HCT116 (cell line): ENCODE data around the gene PRPF40A. TPM values are rescaled to one million over a fixed set of nuclear protein-coding genes. Genes with fewer than 3 reads are reported as not detected.

Experiments used
- ATAC-seq: fragments of 200-7000 bp; cut with Tn5 transposase; 2 replicates; pipeline ENCODE4 v1.9.1; 2020; ENCODE audit warnings: mild to moderate bottlenecking, moderate library complexity
- BruUV-seq: library from RNA; stranded (reverse); fragments of 400-500 nt; replicated peaks from 2 replicates; lab custom pipeline; 2021; lab: Mats Ljungman, UMichigan
- CTCF ChIA-PET: fragments of 300-600 bp; sonication (Branson Sonifier 250); formaldehyde crosslinking; loops from one replicate; lab custom pipeline; 2021; ENCODE audit warnings: antibody characterized with exemption; lab: Charles Lee
- POLR2A ChIA-PET: fragments of 300-600, 350-600 bp; sonication (Branson Sonifier 250); formaldehyde crosslinking; loops from one replicate; lab custom pipeline; 2021; ENCODE audit warnings: antibody characterized with exemption; lab: Charles Lee
- RAD21 ChIA-PET, 2 experiments: fragments of 300-600 bp; sonication (Branson Sonifier 250); formaldehyde crosslinking; loops; one replicate each; lab custom pipeline; 2023; ENCODE audit warnings: low total read pairs in 2 of 2; ENCODE audit not compliant: uncharacterized antibody in 2 of 2, unreplicated experiment in 2 of 2, low non-redundant PET in 1 of 2; lab: Charles Lee
- DNase-seq: peaks from one replicate; pipeline ENCODE4 v3.0.0-alpha.2; 2010; ENCODE audit warnings: low read depth, low spot score
- H2AFZ ChIP-seq: fragments of 200-600 bp; shearing (Covaris generic), sonication (generic); 2 replicates; pipeline ENCODE4 v1.6.1; 2017; ENCODE audit warnings: low read depth, mixed run types, mixed read lengths, antibody characterized with exemption, low read length; ENCODE audit not compliant: poor library complexity, severe bottlenecking
- H3K27ac ChIP-seq: 2 replicates; pipeline ENCODE4 v1.5.1; 2012; ENCODE audit warnings: low read depth, low read length
- H3K27me3 ChIP-seq: fragments of 200-600 bp; sonication (generic); 2 replicates; pipeline ENCODE4 v1.6.1; 2016; ENCODE audit warnings: mixed run types, low read length, mixed read lengths; ENCODE audit not compliant: insufficient read depth
- H3K36me3 ChIP-seq, 2 experiments: fragments of 200-500 bp in 1 of 2; fragments of 200-600 bp in 1 of 2; sonication (Bioruptor generic) in 1 of 2; sonication (generic) in 1 of 2; 2 replicates each; pipeline versions ENCODE4 v1.5.1 to v1.6.1; 2014 to 2016; ENCODE audit warnings: low read length in 2 of 2, inconsistent platforms in 1 of 2, mixed read lengths in 1 of 2, mixed run types in 1 of 2; ENCODE audit not compliant: insufficient read depth in 2 of 2, control insufficient read depth in 1 of 2
- H3K4me1 ChIP-seq, 2 experiments: fragments of 200-600 bp in 1 of 2; sonication (generic) in 1 of 2; 2 replicates each; pipeline versions ENCODE4 v1.5.1 to v1.6.1; 2012 to 2017; ENCODE audit warnings: low read length in 2 of 2, inconsistent platforms in 1 of 2, mild to moderate bottlenecking in 1 of 2, mixed read lengths in 1 of 2, mixed run types in 1 of 2, moderate library complexity in 1 of 2; ENCODE audit not compliant: insufficient read depth in 2 of 2, control insufficient read depth in 1 of 2
- H3K4me2 ChIP-seq: fragments of 200-600 bp; sonication (generic); 2 replicates; pipeline ENCODE4 v1.6.1; 2017; ENCODE audit warnings: mixed run types, low read length, mixed read lengths
- H3K4me3 ChIP-seq, 2 experiments: fragments of 200-600 bp in 1 of 2; sonication (generic) in 1 of 2; replicated peaks in 1 of 2; 2 replicates each; pipeline ENCODE4 v1.5.1; 2011 to 2016; ENCODE audit warnings: low read length in 2 of 2, control low read depth in 1 of 2, low read depth in 1 of 2, mild to moderate bottlenecking in 1 of 2, mixed read lengths in 1 of 2, mixed run types in 1 of 2
- H3K79me2 ChIP-seq: fragments of 200-600 bp; sonication (generic); 2 replicates; pipeline ENCODE4 v1.6.1; 2017; ENCODE audit warnings: mild to moderate bottlenecking, mixed run types, low read length, moderate library complexity, mixed read lengths; ENCODE audit not compliant: insufficient read depth
- H3K9ac ChIP-seq: fragments of 200-600 bp; sonication (generic); 2 replicates; pipeline ENCODE4 v1.6.1; 2016; ENCODE audit warnings: low read length, mixed read lengths
- H3K9me2 ChIP-seq: fragments of 200-600 bp; sonication (generic), shearing (Covaris generic); 2 replicates; pipeline ENCODE4 v1.6.1; 2017; ENCODE audit warnings: mixed run types, mild to moderate bottlenecking, moderate library complexity; ENCODE audit not compliant: insufficient read depth
- H3K9me3 ChIP-seq, 2 experiments: fragments of 200-500 bp in 1 of 2; fragments of 200-600 bp in 1 of 2; sonication (Bioruptor generic) in 1 of 2; sonication (generic) in 1 of 2; 2 replicates each; pipeline ENCODE4 v1.6.1; 2014 to 2017; ENCODE audit warnings: low read length in 2 of 2, mixed read lengths in 2 of 2, inconsistent platforms in 1 of 2, low read depth in 1 of 2, mild to moderate bottlenecking in 1 of 2, mixed run types in 1 of 2, moderate library complexity in 1 of 2; ENCODE audit not compliant: control insufficient read depth in 1 of 2, insufficient read depth in 1 of 2
- H4K20me1 ChIP-seq: fragments of 200-600 bp; sonication (generic), shearing (Covaris generic); 2 replicates; pipeline ENCODE4 v1.6.1; 2017; ENCODE audit warnings: mixed run types, mild to moderate bottlenecking, moderate library complexity; ENCODE audit not compliant: insufficient read depth
- CBX3 ChIP-seq: IDR thresholded peaks from 2 replicates; pipeline ENCODE4 v1.6.1; 2012; ENCODE audit warnings: low read depth
- CEBPB ChIP-seq: IDR thresholded peaks from 2 replicates; pipeline ENCODE4 v1.6.1; 2012; ENCODE audit warnings: low read depth
- EGR1 ChIP-seq: IDR thresholded peaks from 2 replicates; pipeline ENCODE4 v1.6.1; 2012; ENCODE audit warnings: low read depth
- ELF1 ChIP-seq: IDR thresholded peaks from 2 replicates; pipeline ENCODE4 v1.6.1; 2012; ENCODE audit warnings: low read depth, borderline replicate concordance
- EZH2phosphoT487 ChIP-seq: fragments of 200-600 bp; IDR thresholded peaks from 2 replicates; pipeline ENCODE4 v1.6.1; 2018; ENCODE audit warnings: antibody characterized with exemption, borderline replicate concordance
- FOSL1 ChIP-seq: IDR thresholded peaks from 2 replicates; pipeline ENCODE4 v1.6.1; 2012; ENCODE audit warnings: low read depth
- MAX ChIP-seq: IDR thresholded peaks from 2 replicates; pipeline ENCODE4 v1.6.1; 2012
- POLR2AphosphoS5 ChIP-seq: IDR thresholded peaks from 2 replicates; pipeline ENCODE4 v1.6.1; 2011; ENCODE audit warnings: mild to moderate bottlenecking, low read depth, low read length, moderate library complexity
- SP1 ChIP-seq: IDR thresholded peaks from 2 replicates; pipeline ENCODE4 v1.6.1; 2012; ENCODE audit warnings: low read depth
- TCF7L2 ChIP-seq: IDR thresholded peaks from 2 replicates; pipeline ENCODE4 v1.7.0; 2011; ENCODE audit warnings: borderline replicate concordance, inconsistent platforms; ENCODE audit not compliant: insufficient read depth, insufficient read length; ENCODE audit errors: extremely low read depth
- YY1 ChIP-seq: IDR thresholded peaks from 2 replicates; pipeline ENCODE4 v1.6.1; 2011; ENCODE audit warnings: low read length, low read depth, moderate library complexity, mild to moderate bottlenecking; ENCODE audit not compliant: insufficient replicate concordance; ENCODE audit errors: extremely low read depth
- ZFX ChIP-seq: fragments of 450-650 bp; IDR thresholded peaks from 2 replicates; pipeline ENCODE4 v1.6.1; 2017
- intact Hi-C: fragments of 100-400 bp; cut with micrococcal nuclease; formaldehyde crosslinking; loops from 2 replicates; pipeline ENCODE4 v1.10.0; 2022
- total RNA-seq: library from RNA; stranded (reverse); gene quantifications from one replicate; pipeline ENCODE4 v1.2.1, GENCODE V29; 2021; ENCODE audit not compliant: unreplicated experiment
- TF ChIP-seq, protein P1 (sequence below), 3 experiments: fragments of 200-600 bp in 1 of 3; sonication (generic) in 1 of 3; IDR thresholded peaks in 2 of 3; conservative IDR thresholded peaks in 1 of 3; 2 replicates each; pipeline ENCODE4 v1.5.1; 2012 to 2017; ENCODE audit warnings: low read depth in 2 of 3, low read length in 2 of 3, antibody characterized with exemption in 1 of 3, borderline replicate concordance in 1 of 3, control low read depth in 1 of 3, mild to moderate bottlenecking in 1 of 3, mixed read lengths in 1 of 3, mixed run types in 1 of 3, moderate library complexity in 1 of 3; ENCODE audit not compliant: insufficient read depth in 1 of 3
- TF ChIP-seq, protein P2 (sequence below): IDR thresholded peaks from 2 replicates; pipeline ENCODE4 v1.6.1; 2012
- TF ChIP-seq, protein P3 (sequence below): IDR thresholded peaks from 2 replicates; pipeline ENCODE4 v1.6.1; 2012; ENCODE audit warnings: low read depth

PRPF40A gene
- total RNA-seq, 1 experiment from 2014 or later = 171 TPM

GRCh38 chr2:152715854-152716428, 1.3 kb downstream of the PRPF40A start:
- peak overlapping the region; percentile 95 for H3K9ac ChIP-seq
- ChIA-PET RAD21 (no interaction called here), POLR2A (interaction anchor here (1.4 to 1.9 kb wide), 3 partner anchors 11 to 68 kb away, joined by 3 to 5 read pairs (median 4); no protein-coding TSS in a partner anchor), CTCF (interaction anchor here (0.7 to 1.5 kb wide), 5 partner anchors 25 to 1694 kb away, joined by 3 to 4 read pairs (median 4); no protein-coding TSS in a partner anchor)
- H4K20me1 ChIP-seq = peaks cover 37% of the 10 kb centered on the region
- peak overlapping the region; percentile 82 for H3K4me2 ChIP-seq
- H3K27me3 ChIP-seq = no peaks in the 10 kb centered on the region
- intact Hi-C loops = loop anchor here (2.0 kb wide), 1 partner anchor 541 kb away; the partner anchor contains the start of gene STAM2
- TF ChIP-seq EGR1 (no peak), SP1 (no peak; the same call in 1 of the 2 replicates), MAX (peak; percentile 42), CEBPB (no peak), EZH2phosphoT487 (no peak), TCF7L2 (no peak), POLR2AphosphoS5 (no peak), ZFX (no peak), FOSL1 (no peak), ELF1 (no peak), CBX3 (peak; percentile 66), YY1 (no peak)
- TF ChIP-seq, protein P1, sequence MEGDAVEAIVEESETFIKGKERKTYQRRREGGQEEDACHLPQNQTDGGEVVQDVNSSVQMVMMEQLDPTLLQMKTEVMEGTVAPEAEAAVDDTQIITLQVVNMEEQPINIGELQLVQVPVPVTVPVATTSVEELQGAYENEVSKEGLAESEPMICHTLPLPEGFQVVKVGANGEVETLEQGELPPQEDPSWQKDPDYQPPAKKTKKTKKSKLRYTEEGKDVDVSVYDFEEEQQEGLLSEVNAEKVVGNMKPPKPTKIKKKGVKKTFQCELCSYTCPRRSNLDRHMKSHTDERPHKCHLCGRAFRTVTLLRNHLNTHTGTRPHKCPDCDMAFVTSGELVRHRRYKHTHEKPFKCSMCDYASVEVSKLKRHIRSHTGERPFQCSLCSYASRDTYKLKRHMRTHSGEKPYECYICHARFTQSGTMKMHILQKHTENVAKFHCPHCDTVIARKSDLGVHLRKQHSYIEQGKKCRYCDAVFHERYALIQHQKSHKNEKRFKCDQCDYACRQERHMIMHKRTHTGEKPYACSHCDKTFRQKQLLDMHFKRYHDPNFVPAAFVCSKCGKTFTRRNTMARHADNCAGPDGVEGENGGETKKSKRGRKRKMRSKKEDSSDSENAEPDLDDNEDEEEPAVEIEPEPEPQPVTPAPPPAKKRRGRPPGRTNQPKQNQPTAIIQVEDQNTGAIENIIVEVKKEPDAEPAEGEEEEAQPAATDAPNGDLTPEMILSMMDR (IDR thresholded peaks at IDR 0.05 in 2 of 3, conservative IDR thresholded peaks at IDR 0.05 in 1 of 3; ENCODE audit: borderline replicate concordance in 1 of 3, insufficient read depth in 1 of 3, low read depth in 2 of 3, low read length in 2 of 3) = peak; percentile 81 to 94 (median 88)
- TF ChIP-seq, protein P2, sequence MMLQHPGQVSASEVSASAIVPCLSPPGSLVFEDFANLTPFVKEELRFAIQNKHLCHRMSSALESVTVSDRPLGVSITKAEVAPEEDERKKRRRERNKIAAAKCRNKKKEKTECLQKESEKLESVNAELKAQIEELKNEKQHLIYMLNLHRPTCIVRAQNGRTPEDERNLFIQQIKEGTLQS = no peak
- TF ChIP-seq, protein P3, sequence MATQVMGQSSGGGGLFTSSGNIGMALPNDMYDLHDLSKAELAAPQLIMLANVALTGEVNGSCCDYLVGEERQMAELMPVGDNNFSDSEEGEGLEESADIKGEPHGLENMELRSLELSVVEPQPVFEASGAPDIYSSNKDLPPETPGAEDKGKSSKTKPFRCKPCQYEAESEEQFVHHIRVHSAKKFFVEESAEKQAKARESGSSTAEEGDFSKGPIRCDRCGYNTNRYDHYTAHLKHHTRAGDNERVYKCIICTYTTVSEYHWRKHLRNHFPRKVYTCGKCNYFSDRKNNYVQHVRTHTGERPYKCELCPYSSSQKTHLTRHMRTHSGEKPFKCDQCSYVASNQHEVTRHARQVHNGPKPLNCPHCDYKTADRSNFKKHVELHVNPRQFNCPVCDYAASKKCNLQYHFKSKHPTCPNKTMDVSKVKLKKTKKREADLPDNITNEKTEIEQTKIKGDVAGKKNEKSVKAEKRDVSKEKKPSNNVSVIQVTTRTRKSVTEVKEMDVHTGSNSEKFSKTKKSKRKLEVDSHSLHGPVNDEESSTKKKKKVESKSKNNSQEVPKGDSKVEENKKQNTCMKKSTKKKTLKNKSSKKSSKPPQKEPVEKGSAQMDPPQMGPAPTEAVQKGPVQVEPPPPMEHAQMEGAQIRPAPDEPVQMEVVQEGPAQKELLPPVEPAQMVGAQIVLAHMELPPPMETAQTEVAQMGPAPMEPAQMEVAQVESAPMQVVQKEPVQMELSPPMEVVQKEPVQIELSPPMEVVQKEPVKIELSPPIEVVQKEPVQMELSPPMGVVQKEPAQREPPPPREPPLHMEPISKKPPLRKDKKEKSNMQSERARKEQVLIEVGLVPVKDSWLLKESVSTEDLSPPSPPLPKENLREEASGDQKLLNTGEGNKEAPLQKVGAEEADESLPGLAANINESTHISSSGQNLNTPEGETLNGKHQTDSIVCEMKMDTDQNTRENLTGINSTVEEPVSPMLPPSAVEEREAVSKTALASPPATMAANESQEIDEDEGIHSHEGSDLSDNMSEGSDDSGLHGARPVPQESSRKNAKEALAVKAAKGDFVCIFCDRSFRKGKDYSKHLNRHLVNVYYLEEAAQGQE = no peak
- H3K9me3 ChIP-seq = no peaks in the 10 kb centered on the region
- H3K9me2 ChIP-seq = no peaks in the 10 kb centered on the region
- H2AFZ ChIP-seq = no peak overlapping the region
- DNase-seq = peak; percentile 69
- peaks cover 85% of the 10 kb centered on the region for H3K79me2 ChIP-seq
- no peak for ATAC-seq
- H3K36me3 ChIP-seq = peaks cover 21 to 40% of the 10 kb centered on the region in 2 experiments
- no peak overlapping the region; the same call in 1 of the 2 replicates for H3K27ac ChIP-seq
- H3K4me3 ChIP-seq = peak overlapping the region; percentile 70 to 95
- H3K4me1 ChIP-seq = peaks cover 3 to 18% of the 10 kb centered on the region in 2 experiments; a peak in 3 of 4 replicates
- no TSS peak for BruUV-seq
